HG02642 (cell line): ENCODE measurements around the gene MARCHF2.

ENCODE experiments used
- ATAC-seq: cut with Tn5 transposase; IDR thresholded peaks from one replicate; pipeline ENCODE4 v1.9.1; 2021; ENCODE audit warnings: mild to moderate bottlenecking; ENCODE audit not compliant: unreplicated experiment, poor library complexity

Gene MARCHF2

GRCh38 chr19:8469613-8470368, 56.7 kb downstream of the MARCHF2 start:
- ATAC-seq = no peak

GRCh38 chr19:8473648-8474476, 60.8 kb downstream of the MARCHF2 start:
- no peak for ATAC-seq

- no peak for ATAC-seq
Measured at GRCh38 chr19:8475005-8475404, 61.9 kb downstream of the MARCHF2 start.

- no peak for ATAC-seq
Measured at GRCh38 chr19:8476524-8476923, 63.4 kb downstream of the MARCHF2 start.

- ATAC-seq = no peak
Measured at GRCh38 chr19:8477889-8478288, 64.8 kb downstream of the MARCHF2 start.

GRCh38 chr19:8478598-8478997, 65.5 kb downstream of the MARCHF2 start:
- ATAC-seq = no peak

GRCh38 chr19:8481201-8481600, 68.1 kb downstream of the MARCHF2 start:
- no peak for ATAC-seq

GRCh38 chr19:8481616-8482015, 68.5 kb downstream of the MARCHF2 start:
- ATAC-seq = no peak

- ATAC-seq = no peak
Measured at GRCh38 chr19:8482696-8483095, 69.6 kb downstream of the MARCHF2 start.

GRCh38 chr19:8483165-8483564, 70.1 kb downstream of the MARCHF2 start:
- ATAC-seq = no peak

GRCh38 chr19:8484331-8484894, 71.3 kb downstream of the MARCHF2 start:
- no peak for ATAC-seq

GRCh38 chr19:8485561-8486371, 72.7 kb downstream of the MARCHF2 start:
- no peak for ATAC-seq

- ATAC-seq = no peak
Measured at GRCh38 chr19:8486661-8487136, 73.6 kb downstream of the MARCHF2 start.

- ATAC-seq = no peak
Measured at GRCh38 chr19:8487137-8487851, 74.2 kb downstream of the MARCHF2 start.

- ATAC-seq = no peak
Measured at GRCh38 chr19:8488365-8488764, 75.3 kb downstream of the MARCHF2 start.
